CD4-positive, alpha-beta T cell treated with Interleukin-1 beta for 1 hour (primary cell): Measurements from ENCODE around the gene ZNF521.
"Not testable (repeated sequence)": the region's sequence is repeated elsewhere in the genome, so short reads cannot be mapped to it uniquely, and the experiment has no call there.

Source experiments
- DNase-seq, 2 donors: peaks; one replicate each; pipeline ENCODE4 v3.0.0-alpha.2; 2020 to 2022

Gene ZNF521

GRCh38 chr18:25067275-25068025 is 284.5 kb downstream of the ZNF521 start:
- no peak for DNase-seq

GRCh38 chr18:25066516-25066915 is 285.4 kb downstream of the ZNF521 start:
- no peak for DNase-seq

GRCh38 chr18:25062720-25063119 is 289.2 kb downstream of the ZNF521 start:
- no peak for DNase-seq

- no peak for DNase-seq
Observed at GRCh38 chr18:25061395-25061794, 290.6 kb downstream of the ZNF521 start.

GRCh38 chr18:25058521-25058920 is 293.4 kb downstream of the ZNF521 start:
- no peak for DNase-seq

GRCh38 chr18:25057491-25058050 is 294.4 kb downstream of the ZNF521 start:
- DNase-seq: no peak

- no peak for DNase-seq
Observed at GRCh38 chr18:25056429-25056828, 295.5 kb downstream of the ZNF521 start.

GRCh38 chr18:25055076-25055475 is 296.9 kb downstream of the ZNF521 start:
- no peak for DNase-seq

GRCh38 chr18:25053466-25053865 is 298.5 kb downstream of the ZNF521 start:
- no peak for DNase-seq

GRCh38 chr18:25052511-25052921 is 299.4 kb downstream of the ZNF521 start:
- DNase-seq: no peak

GRCh38 chr18:25050605-25051004 is 301.4 kb downstream of the ZNF521 start:
- DNase-seq: no peak

- no peak for DNase-seq
Observed at GRCh38 chr18:25047983-25048382, 304.0 kb downstream of the ZNF521 start.

- DNase-seq: no peak
Observed at GRCh38 chr18:25047421-25047820, 304.5 kb downstream of the ZNF521 start.

GRCh38 chr18:25044694-25045093 is 307.3 kb downstream of the ZNF521 start:
- DNase-seq: no peak

- no peak for DNase-seq
Observed at GRCh38 chr18:25043104-25043503, 308.9 kb downstream of the ZNF521 start.

- no peak for DNase-seq
Observed at GRCh38 chr18:25042641-25043051, 309.3 kb downstream of the ZNF521 start.

- no peak for DNase-seq
Observed at GRCh38 chr18:25039781-25040180, 312.2 kb downstream of the ZNF521 start.

GRCh38 chr18:25038261-25038660 is 313.7 kb downstream of the ZNF521 start:
- no peak for DNase-seq

- DNase-seq: no peak
Observed at GRCh38 chr18:25033747-25034471, 318.1 kb downstream of the ZNF521 start.

- not testable (repeated sequence) for DNase-seq
Observed at GRCh38 chr18:25033175-25033574, 318.8 kb downstream of the ZNF521 start.

GRCh38 chr18:25029802-25030201 is 322.2 kb downstream of the ZNF521 start:
- no peak for DNase-seq

GRCh38 chr18:25019931-25020330 is 332.0 kb downstream of the ZNF521 start:
- no peak for DNase-seq

GRCh38 chr18:25019086-25019860 is 332.7 kb downstream of the ZNF521 start:
- no peak for DNase-seq
